ENCODE measurements around the gene SOX6. TPM values are rescaled to one million over a fixed set of nuclear protein-coding genes. Genes with fewer than 3 reads are reported as not detected.

SOX6 gene
- total and polyA plus RNA-seq, 2 of the 13 experiments (the other 11 are each of a cell fraction or from before 2014, with no cell fraction given), result 2.6 to 11.2 TPM

DNA sequence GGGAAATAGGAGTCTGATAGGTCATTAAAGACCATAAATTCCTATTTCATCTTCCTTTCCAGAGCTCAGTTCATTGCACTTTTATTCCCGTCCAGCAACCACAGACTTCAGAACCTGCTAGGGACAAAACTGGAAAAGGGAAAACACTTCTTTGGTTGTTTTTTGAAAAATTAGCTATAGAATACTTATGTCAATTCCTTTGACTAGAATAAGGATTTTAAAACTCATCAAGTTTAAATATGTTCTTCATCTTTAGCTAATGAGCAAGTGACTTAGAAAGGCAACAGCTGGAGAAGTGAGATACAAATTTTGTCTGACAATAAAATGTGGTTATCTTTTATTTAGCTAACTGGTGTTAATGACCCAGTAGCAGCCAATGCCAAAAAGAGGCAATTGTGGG is 206.9 kb downstream of the SOX6 start:
- CTCF ChIA-PET (ENCODE audit: low intra/inter-chr PET ratio, low total read pairs), result no interaction called here
- H3K27ac ChIP-seq (ENCODE audit: extremely low read length, insufficient read depth, low read length), result no peak overlapping the region
- POLR2A ChIA-PET, result no interaction called here
- H3K4me3 ChIP-seq (replicated peaks in 1 of 3; ENCODE audit: insufficient read depth in 1 of 3, low read depth in 2 of 3, low read length in 3 of 3), result no peak overlapping the region
- no peak overlapping the region for H3K4me2 ChIP-seq (ENCODE audit: low read depth, low read length)
- DNase-seq (ENCODE audit: low spot score) (no peak), ATAC-seq (no peak), FAIRE-seq (no peak)
- WGBS (ENCODE audit: low lambda C conversion rate), result 91% methylated on average over 1 of the region's 1 CpG
- BruUV-seq (replicated peaks), result no TSS peak
- no peaks in the 10 kb centered on the region for H4K20me1 ChIP-seq (ENCODE audit: insufficient read depth, low read length)
- no peaks in the 10 kb centered on the region for H3K27me3 ChIP-seq (ENCODE audit: control insufficient read depth in 1 of 2, insufficient read depth in 2 of 2, low read length in 2 of 2)
- H3K4me1 ChIP-seq (ENCODE audit: insufficient read depth, low read length), result peaks cover 60% of the 10 kb centered on the region
- intact Hi-C loops (cut with micrococcal nuclease; ENCODE audit: unreplicated experiment), result no loop called here
- no peak overlapping the region for H3K9ac ChIP-seq (ENCODE audit: insufficient read depth, low read depth, low read length)
- no peaks in the 10 kb centered on the region for H3K9me3 ChIP-seq (ENCODE audit: low read length)
- no peaks in the 10 kb centered on the region for H3K36me3 ChIP-seq (replicated peaks in 1 of 2; ENCODE audit: control insufficient read depth in 1 of 2, insufficient read depth in 2 of 2, low read length in 2 of 2)
- no peak overlapping the region for H2AFZ ChIP-seq (ENCODE audit: low read length)
- in situ Hi-C loops (cut with HindIII; ENCODE audit: extremely low pct_ligation_motif_present, low pct_unique_long_range_greater_than_20kb), result no loop called here
- H3K79me2 ChIP-seq (ENCODE audit: insufficient read depth, low read length), result no peaks in the 10 kb centered on the region
- TF ChIP-seq, protein P1, sequence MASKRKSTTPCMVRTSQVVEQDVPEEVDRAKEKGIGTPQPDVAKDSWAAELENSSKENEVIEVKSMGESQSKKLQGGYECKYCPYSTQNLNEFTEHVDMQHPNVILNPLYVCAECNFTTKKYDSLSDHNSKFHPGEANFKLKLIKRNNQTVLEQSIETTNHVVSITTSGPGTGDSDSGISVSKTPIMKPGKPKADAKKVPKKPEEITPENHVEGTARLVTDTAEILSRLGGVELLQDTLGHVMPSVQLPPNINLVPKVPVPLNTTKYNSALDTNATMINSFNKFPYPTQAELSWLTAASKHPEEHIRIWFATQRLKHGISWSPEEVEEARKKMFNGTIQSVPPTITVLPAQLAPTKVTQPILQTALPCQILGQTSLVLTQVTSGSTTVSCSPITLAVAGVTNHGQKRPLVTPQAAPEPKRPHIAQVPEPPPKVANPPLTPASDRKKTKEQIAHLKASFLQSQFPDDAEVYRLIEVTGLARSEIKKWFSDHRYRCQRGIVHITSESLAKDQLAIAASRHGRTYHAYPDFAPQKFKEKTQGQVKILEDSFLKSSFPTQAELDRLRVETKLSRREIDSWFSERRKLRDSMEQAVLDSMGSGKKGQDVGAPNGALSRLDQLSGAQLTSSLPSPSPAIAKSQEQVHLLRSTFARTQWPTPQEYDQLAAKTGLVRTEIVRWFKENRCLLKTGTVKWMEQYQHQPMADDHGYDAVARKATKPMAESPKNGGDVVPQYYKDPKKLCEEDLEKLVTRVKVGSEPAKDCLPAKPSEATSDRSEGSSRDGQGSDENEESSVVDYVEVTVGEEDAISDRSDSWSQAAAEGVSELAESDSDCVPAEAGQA (IDR thresholded peaks at IDR 0.05; ENCODE audit: low read depth), result no peak
- TF ChIP-seq, protein P1 (CRISPR knock-in tag; IDR thresholded peaks at IDR 0.05; ENCODE audit: borderline replicate concordance), result no peak
- TF ChIP-seq, protein P2, sequence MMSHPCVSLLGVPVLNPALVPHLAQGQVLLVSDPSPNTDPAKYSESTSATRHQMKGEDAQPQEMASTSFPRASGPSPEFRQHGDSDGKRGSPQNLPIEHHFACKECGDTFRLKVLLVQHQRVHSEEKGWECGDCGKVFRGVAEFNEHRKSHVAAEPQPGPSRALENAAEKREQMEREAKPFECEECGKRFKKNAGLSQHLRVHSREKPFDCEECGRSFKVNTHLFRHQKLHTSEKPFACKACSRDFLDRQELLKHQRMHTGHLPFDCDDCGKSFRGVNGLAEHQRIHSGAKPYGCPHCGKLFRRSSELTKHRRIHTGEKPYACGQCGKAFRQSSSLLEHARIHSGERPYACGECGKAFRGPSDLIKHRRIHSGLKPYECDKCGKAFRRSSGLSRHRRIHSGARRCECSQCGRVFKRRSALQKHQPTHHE (CRISPR knock-in tag; IDR thresholded peaks at IDR 0.05; ENCODE audit: borderline replicate concordance), result no peak
- TF ChIP-seq ZNF17 (CRISPR knock-in tag; IDR thresholded peaks at IDR 0.05), result no peak
- TF ChIP-seq TEAD2 (CRISPR knock-in tag; IDR thresholded peaks at IDR 0.05), result no peak
- TF ChIP-seq PRPF4 (IDR thresholded peaks at IDR 0.05; ENCODE audit: low read depth, low read length, poor library complexity, severe bottlenecking), result no peak
- no peak for TF ChIP-seq CCDC6 (CRISPR knock-in tag; IDR thresholded peaks at IDR 0.05)
- TF ChIP-seq KDM5B (CRISPR knock-in tag; IDR thresholded peaks at IDR 0.05; ENCODE audit: borderline replicate concordance), result no peak
- TF ChIP-seq, protein P3, sequence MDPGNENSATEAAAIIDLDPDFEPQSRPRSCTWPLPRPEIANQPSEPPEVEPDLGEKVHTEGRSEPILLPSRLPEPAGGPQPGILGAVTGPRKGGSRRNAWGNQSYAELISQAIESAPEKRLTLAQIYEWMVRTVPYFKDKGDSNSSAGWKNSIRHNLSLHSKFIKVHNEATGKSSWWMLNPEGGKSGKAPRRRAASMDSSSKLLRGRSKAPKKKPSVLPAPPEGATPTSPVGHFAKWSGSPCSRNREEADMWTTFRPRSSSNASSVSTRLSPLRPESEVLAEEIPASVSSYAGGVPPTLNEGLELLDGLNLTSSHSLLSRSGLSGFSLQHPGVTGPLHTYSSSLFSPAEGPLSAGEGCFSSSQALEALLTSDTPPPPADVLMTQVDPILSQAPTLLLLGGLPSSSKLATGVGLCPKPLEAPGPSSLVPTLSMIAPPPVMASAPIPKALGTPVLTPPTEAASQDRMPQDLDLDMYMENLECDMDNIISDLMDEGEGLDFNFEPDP (CRISPR knock-in tag; conservative IDR thresholded peaks at IDR 0.05), result no peak
- TF ChIP-seq, protein P4, sequence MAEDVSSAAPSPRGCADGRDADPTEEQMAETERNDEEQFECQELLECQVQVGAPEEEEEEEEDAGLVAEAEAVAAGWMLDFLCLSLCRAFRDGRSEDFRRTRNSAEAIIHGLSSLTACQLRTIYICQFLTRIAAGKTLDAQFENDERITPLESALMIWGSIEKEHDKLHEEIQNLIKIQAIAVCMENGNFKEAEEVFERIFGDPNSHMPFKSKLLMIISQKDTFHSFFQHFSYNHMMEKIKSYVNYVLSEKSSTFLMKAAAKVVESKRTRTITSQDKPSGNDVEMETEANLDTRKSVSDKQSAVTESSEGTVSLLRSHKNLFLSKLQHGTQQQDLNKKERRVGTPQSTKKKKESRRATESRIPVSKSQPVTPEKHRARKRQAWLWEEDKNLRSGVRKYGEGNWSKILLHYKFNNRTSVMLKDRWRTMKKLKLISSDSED (CRISPR knock-in tag; IDR thresholded peaks at IDR 0.05), result no peak
- TF ChIP-seq MAFF (IDR thresholded peaks at IDR 0.05; ENCODE audit: low read depth, low read length), result no peak
- TF ChIP-seq CBFB (CRISPR knock-in tag; IDR thresholded peaks at IDR 0.05), result no peak
- no peak for TF ChIP-seq CBX2 (IDR thresholded peaks at IDR 0.05; ENCODE audit: low read depth, low read length)
- TF ChIP-seq CBX2 (CRISPR knock-in tag; IDR thresholded peaks at IDR 0.05; ENCODE audit: low read depth), result no peak
